CD14-positive monocyte (primary cell): ENCODE results near the gene IL5RA. TPM values are rescaled to one million over a fixed set of nuclear protein-coding genes. Genes with fewer than 3 reads are reported as not detected.

Source experiments
- DNase-seq, 3 donors: peaks; one replicate each; pipeline ENCODE4 v3.0.0-alpha.2; 2011 to 2022
- H2AFZ ChIP-seq: 2 replicates; pipeline ENCODE4 v1.6.0; 2012; ENCODE audit warnings: mild to moderate bottlenecking, low read depth, low read length, inconsistent platforms; ENCODE audit not compliant: insufficient read depth, poor library complexity, severe bottlenecking
- H3K27ac ChIP-seq, 2 donors: 1 replicate in 1 of 2; 2 replicates in 1 of 2; pipeline ENCODE4 v1.5.1; 2012 to 2013; ENCODE audit warnings: low read length in 2 of 2, control low read depth in 1 of 2, inconsistent platforms in 1 of 2, low read depth in 1 of 2, mild to moderate bottlenecking in 1 of 2
- H3K27me3 ChIP-seq, 2 donors: one replicate each; pipeline versions ENCODE4 v1.6.0 to v1.6.1; 2011 to 2013; ENCODE audit warnings: low read length in 2 of 2; ENCODE audit not compliant: control insufficient read depth in 2 of 2, insufficient read depth in 2 of 2
- H3K36me3 ChIP-seq, 2 donors: replicated peaks in 1 of 2; 1 replicate in 1 of 2; 2 replicates in 1 of 2; pipeline versions ENCODE4 v1.5.1 to v1.6.1; 2012 to 2013; ENCODE audit warnings: low read length in 2 of 2, control low read depth in 1 of 2, inconsistent platforms in 1 of 2, mild to moderate bottlenecking in 1 of 2; ENCODE audit not compliant: insufficient read depth in 2 of 2, control insufficient read depth in 1 of 2
- H3K4me1 ChIP-seq, 2 donors: 1 replicate in 1 of 2; 2 replicates in 1 of 2; pipeline versions ENCODE4 v1.5.1 to v1.6.1; 2012 to 2013; ENCODE audit warnings: low read length in 2 of 2, control low read depth in 1 of 2, inconsistent platforms in 1 of 2, mild to moderate bottlenecking in 1 of 2, moderate library complexity in 1 of 2; ENCODE audit not compliant: insufficient read depth in 2 of 2, control insufficient read depth in 1 of 2
- H3K4me2 ChIP-seq: replicated peaks from 2 replicates; pipeline ENCODE3; 2012; ENCODE audit warnings: low read length, moderate library complexity, mild to moderate bottlenecking; ENCODE audit not compliant: poor library complexity, severe bottlenecking; ENCODE audit errors: extremely low read depth
- H3K4me3 ChIP-seq, 3 experiments: fragments of 200-600 bp in 1 of 3; sonication (generic) in 1 of 3; replicated peaks in 1 of 3; 1 replicate in 2 of 3; 2 replicates in 1 of 3; pipeline ENCODE4 v1.5.1; 2011 to 2013; ENCODE audit warnings: low read length in 3 of 3, mild to moderate bottlenecking in 3 of 3, control low read depth in 2 of 3, low read depth in 2 of 3, inconsistent platforms in 1 of 3, moderate library complexity in 1 of 3
- H3K79me2 ChIP-seq: 2 replicates; pipeline ENCODE4 v1.6.0; 2012; ENCODE audit warnings: mild to moderate bottlenecking, control low read depth, inconsistent platforms, low read length, moderate library complexity; ENCODE audit not compliant: insufficient read depth
- H3K9ac ChIP-seq: 2 replicates; pipeline ENCODE4 v1.6.0; 2017; ENCODE audit warnings: low read length, mild to moderate bottlenecking; ENCODE audit not compliant: insufficient read depth, poor library complexity, severe bottlenecking
- H3K9me3 ChIP-seq, 2 donors: replicated peaks in 1 of 2; 1 replicate in 1 of 2; 2 replicates in 1 of 2; pipeline versions ENCODE4 v1.5.1 to v1.6.1; 2012 to 2013; ENCODE audit warnings: low read length in 2 of 2, control low read depth in 1 of 2; ENCODE audit not compliant: control insufficient read depth in 1 of 2, insufficient read depth in 1 of 2
- H4K20me1 ChIP-seq: 2 replicates; pipeline ENCODE4 v1.6.0; 2012; ENCODE audit warnings: mild to moderate bottlenecking, low read length, control low read depth, moderate library complexity; ENCODE audit not compliant: insufficient read depth
- H3K27ac Mint-ChIP-seq, 7 donors: one replicate each; pipeline ENCODE4 v1.8.0; 2020; ENCODE audit warnings: mild to moderate bottlenecking in 7 of 7, mixed read lengths in 7 of 7, moderate library complexity in 6 of 7, inconsistent platforms in 2 of 7
- H3K27me3 Mint-ChIP-seq, 3 donors: one replicate each; pipeline ENCODE4 v1.8.0; 2021 to 2022; ENCODE audit warnings: low read depth in 3 of 3, mild to moderate bottlenecking in 3 of 3, mixed read lengths in 3 of 3, moderate library complexity in 3 of 3, inconsistent platforms in 1 of 3
- H3K36me3 Mint-ChIP-seq, 2 donors: one replicate each; pipeline ENCODE4 v1.8.0; 2020; ENCODE audit warnings: mixed read lengths in 2 of 2, inconsistent platforms in 1 of 2, mild to moderate bottlenecking in 1 of 2
- H3K4me1 Mint-ChIP-seq: one replicate; pipeline ENCODE4 v1.8.0; 2020; ENCODE audit warnings: mild to moderate bottlenecking, mixed read lengths
- H3K4me3 Mint-ChIP-seq, 2 donors: one replicate each; pipeline ENCODE4 v1.8.0; 2020; ENCODE audit warnings: mild to moderate bottlenecking in 2 of 2, mixed read lengths in 2 of 2, moderate library complexity in 1 of 2
- H3K9me3 Mint-ChIP-seq, 7 donors: one replicate each; pipeline ENCODE4 v1.8.0; 2020 to 2022; ENCODE audit warnings: mixed read lengths in 7 of 7, mild to moderate bottlenecking in 6 of 7, moderate library complexity in 6 of 7, inconsistent platforms in 2 of 7
- WGBS: methylation state at CpG from one replicate; pipeline ENCODE4 v1.1.5; 2013; ENCODE audit warnings: missing lambda C conversion rate; ENCODE audit not compliant: insufficient coverage; 5-methylcytosine and 5-hydroxymethylcytosine counted together
- intact Hi-C, 2 donors: fragments of 100-400 bp; cut with micrococcal nuclease; formaldehyde crosslinking; loops; one replicate each; pipeline versions ENCODE4 v1.15.0 to v1.15.1; 2023
- polyA plus RNA-seq, 3 donors: library from polyadenylated mRNA; depleted of rRNA in 1 of 3; unstranded in 2 of 3; stranded (reverse) in 1 of 3; fragments of 300-500 nt in 2 of 3; fragments of >200 nt in 1 of 3; fragmentation: Illumina TruSeq in 2 of 3; gene quantifications; 1 replicate in 2 of 3; 2 replicates in 1 of 3; pipeline ENCODE4 v1.2.3, GENCODE V29; 2012 to 2021
- TF ChIP-seq, protein P1 (sequence below): fragments of 200-600 bp; IDR thresholded peaks from one replicate; pipeline ENCODE4 v1.8.0; 2022; ENCODE audit warnings: antibody characterized with exemption, mild to moderate bottlenecking

The IL5RA gene
- polyA plus RNA-seq, 3 donors: not detected

DNA sequence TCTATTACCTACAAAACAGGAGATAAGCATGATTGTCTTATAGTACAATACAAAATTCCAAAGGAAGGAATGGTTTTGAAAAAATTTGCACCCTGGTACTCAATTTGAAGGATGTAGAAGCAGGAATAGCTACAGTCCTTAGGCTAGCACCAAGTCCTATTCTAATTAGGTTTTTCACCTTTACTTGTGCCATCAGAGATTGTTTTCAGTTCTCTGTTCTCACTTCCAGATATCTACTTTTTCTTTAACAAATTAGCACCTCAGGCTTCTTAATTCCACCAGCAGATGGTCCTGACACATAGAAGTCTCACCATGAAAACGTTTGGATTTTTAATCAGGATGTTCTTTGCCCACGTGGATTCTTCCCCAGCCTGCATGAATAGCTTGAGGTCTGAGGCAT, 43.8 kb downstream of the IL5RA start:
- no peak overlapping the region for H2AFZ ChIP-seq
- H3K4me3 Mint-ChIP-seq: no peak overlapping the region
- no peaks in the 10 kb centered on the region for H3K27me3 ChIP-seq
- TF ChIP-seq, protein P1, sequence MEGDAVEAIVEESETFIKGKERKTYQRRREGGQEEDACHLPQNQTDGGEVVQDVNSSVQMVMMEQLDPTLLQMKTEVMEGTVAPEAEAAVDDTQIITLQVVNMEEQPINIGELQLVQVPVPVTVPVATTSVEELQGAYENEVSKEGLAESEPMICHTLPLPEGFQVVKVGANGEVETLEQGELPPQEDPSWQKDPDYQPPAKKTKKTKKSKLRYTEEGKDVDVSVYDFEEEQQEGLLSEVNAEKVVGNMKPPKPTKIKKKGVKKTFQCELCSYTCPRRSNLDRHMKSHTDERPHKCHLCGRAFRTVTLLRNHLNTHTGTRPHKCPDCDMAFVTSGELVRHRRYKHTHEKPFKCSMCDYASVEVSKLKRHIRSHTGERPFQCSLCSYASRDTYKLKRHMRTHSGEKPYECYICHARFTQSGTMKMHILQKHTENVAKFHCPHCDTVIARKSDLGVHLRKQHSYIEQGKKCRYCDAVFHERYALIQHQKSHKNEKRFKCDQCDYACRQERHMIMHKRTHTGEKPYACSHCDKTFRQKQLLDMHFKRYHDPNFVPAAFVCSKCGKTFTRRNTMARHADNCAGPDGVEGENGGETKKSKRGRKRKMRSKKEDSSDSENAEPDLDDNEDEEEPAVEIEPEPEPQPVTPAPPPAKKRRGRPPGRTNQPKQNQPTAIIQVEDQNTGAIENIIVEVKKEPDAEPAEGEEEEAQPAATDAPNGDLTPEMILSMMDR: no peak
- no peak for DNase-seq
- H3K9ac ChIP-seq: no peak overlapping the region
- no peaks in the 10 kb centered on the region for H3K4me1 Mint-ChIP-seq
- H3K9me3 Mint-ChIP-seq: peaks cover 3 to 20% (median 9%) of the 10 kb centered on the region in 7 donors
- H3K79me2 ChIP-seq: no peaks in the 10 kb centered on the region
- peaks cover 0 to 4% of the 10 kb centered on the region in 2 donors for H3K9me3 ChIP-seq
- 69% methylated on average over 2 of the region's 2 CpGs for WGBS
- H3K27ac ChIP-seq: no peak overlapping the region
- no peaks in the 10 kb centered on the region for H4K20me1 ChIP-seq
- H3K4me3 ChIP-seq: no peak overlapping the region
- no peak overlapping the region for H3K27ac Mint-ChIP-seq
- intact Hi-C loops: no loop called here
- H3K36me3 Mint-ChIP-seq: no peaks in the 10 kb centered on the region
- no peak overlapping the region for H3K4me2 ChIP-seq
- H3K36me3 ChIP-seq: no peaks in the 10 kb centered on the region
- no peaks in the 10 kb centered on the region for H3K4me1 ChIP-seq
- peaks cover 0 to 3% (median 2%) of the 10 kb centered on the region in 3 donors for H3K27me3 Mint-ChIP-seq

DNA sequence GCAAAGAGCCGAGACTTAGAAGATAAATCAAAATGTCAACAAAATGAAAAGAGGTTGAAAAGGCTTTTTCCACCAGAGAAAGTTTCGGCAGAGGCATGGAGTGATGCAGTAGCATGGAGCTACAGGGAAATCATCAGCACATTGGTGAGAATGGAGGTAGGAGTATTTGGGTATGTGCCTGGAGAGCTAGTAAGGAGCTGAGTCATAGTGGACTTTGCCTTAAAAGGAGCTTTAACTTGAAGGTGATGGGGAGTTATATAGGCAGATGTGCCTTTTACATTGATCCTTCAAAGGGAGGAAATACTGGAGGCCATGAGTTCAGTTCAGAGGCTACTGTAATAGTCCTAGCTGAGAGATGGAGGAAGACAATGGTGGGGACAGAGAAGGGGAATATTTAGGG, 44.3 kb downstream of the IL5RA start:
- Mint-ChIP-seq H3K4me3 (no peak overlapping the region), H3K36me3 (no peaks in the 10 kb centered on the region), H3K27me3 (peaks cover 0 to 3% (median 2%) of the 10 kb centered on the region in 3 donors), H3K27ac (no peak overlapping the region), H3K9me3 (peaks cover 3 to 20% (median 9%) of the 10 kb centered on the region in 7 donors), H3K4me1 (no peaks in the 10 kb centered on the region)
- WGBS: 100% methylated on average over 2 of the region's 2 CpGs
- Histone ChIP-seq H4K20me1 (no peaks in the 10 kb centered on the region), H3K4me1 (no peaks in the 10 kb centered on the region), H3K9ac (no peak overlapping the region), H3K36me3 (no peaks in the 10 kb centered on the region), H3K27me3 (no peaks in the 10 kb centered on the region), H3K79me2 (no peaks in the 10 kb centered on the region), H2AFZ (no peak overlapping the region), H3K4me3 (no peak overlapping the region), H3K27ac (no peak overlapping the region), H3K9me3 (peaks cover 0 to 8% of the 10 kb centered on the region in 2 donors), H3K4me2 (no peak overlapping the region)
- TF ChIP-seq, protein P1: no peak
- intact Hi-C loops: no loop called here
- no peak for DNase-seq
